HL-60/S4 treated with phorbol 12-myristate 13-acetate at 8.2 ng/mL for 4 days and 3 days (cell line): ENCODE data around the gene STAG3.
"Not testable (repeated sequence)": the region's sequence is repeated elsewhere in the genome, so short reads cannot be mapped to it uniquely, and the experiment has no call there.

Experiments
- in situ Hi-C: fragments of 300-500 bp; cut with MboI; formaldehyde crosslinking; loops from 2 replicates; pipeline ENCODE4 v1.15.0; 2022; ENCODE audit warnings: low sequenced_read_pairs

Gene STAG3

GRCh38 chr7:100173806-100174495 lies 3.8 kb upstream of the STAG3 start:
- in situ Hi-C loops: no loop called here

- in situ Hi-C loops: no loop called here
Observed at GRCh38 chr7:100174582-100174981, 3.1 kb upstream of the STAG3 start.

GRCh38 chr7:100175296-100175935 lies 2.3 kb upstream of the STAG3 start:
- in situ Hi-C loops: no loop called here

- in situ Hi-C loops: no loop called here
Observed at GRCh38 chr7:100176096-100177044, 1.3 kb upstream of the STAG3 start.

- in situ Hi-C loops: not testable (repeated sequence)
Observed at GRCh38 chr7:100180084-100180483, 2.4 kb downstream of the STAG3 start.

GRCh38 chr7:100182616-100183015 lies 4.9 kb downstream of the STAG3 start:
- in situ Hi-C loops: not testable (repeated sequence)

- in situ Hi-C loops: not testable (repeated sequence)
Observed at GRCh38 chr7:100183090-100183489, 5.4 kb downstream of the STAG3 start.

- in situ Hi-C loops: no loop called here
Observed at GRCh38 chr7:100185726-100186125, 8.0 kb downstream of the STAG3 start.

GRCh38 chr7:100189061-100189460 lies 11.3 kb downstream of the STAG3 start:
- in situ Hi-C loops: no loop called here

- in situ Hi-C loops: no loop called here
Observed at GRCh38 chr7:100190048-100190711, 12.5 kb downstream of the STAG3 start.

GRCh38 chr7:100191775-100192174 lies 14.1 kb downstream of the STAG3 start:
- in situ Hi-C loops: no loop called here

- in situ Hi-C loops: not testable (repeated sequence)
Observed at GRCh38 chr7:100192281-100192862, 14.7 kb downstream of the STAG3 start.

GRCh38 chr7:100192969-100193368 lies 15.3 kb downstream of the STAG3 start:
- in situ Hi-C loops: no loop called here

GRCh38 chr7:100195222-100195621 lies 17.5 kb downstream of the STAG3 start:
- in situ Hi-C loops: no loop called here

GRCh38 chr7:100195901-100196322 lies 18.2 kb downstream of the STAG3 start:
- in situ Hi-C loops: not testable (repeated sequence)

GRCh38 chr7:100198266-100198665 lies 20.5 kb downstream of the STAG3 start:
- in situ Hi-C loops: no loop called here

- in situ Hi-C loops: loop anchor here (10.0 kb wide), 1 partner anchor 66 kb away; no protein-coding TSS in a partner anchor
Observed at GRCh38 chr7:100200693-100201092, 23.0 kb downstream of the STAG3 start.

GRCh38 chr7:100204454-100204853 lies 26.7 kb downstream of the STAG3 start:
- in situ Hi-C loops: loop anchor here (10.0 kb wide), 1 partner anchor 70 kb away; no protein-coding TSS in a partner anchor

GRCh38 chr7:100208911-100209408 lies 31.2 kb downstream of the STAG3 start:
- in situ Hi-C loops: loop anchor here (10.0 kb wide), 1 partner anchor 74 kb away; no protein-coding TSS in a partner anchor

GRCh38 chr7:100209493-100209892 lies 31.8 kb downstream of the STAG3 start:
- in situ Hi-C loops: loop anchor here (10.0 kb wide), 1 partner anchor 75 kb away; no protein-coding TSS in a partner anchor
